ENCODE data around the gene CDKL1. TPM values are rescaled to one million over a fixed set of nuclear protein-coding genes. Genes with fewer than 3 reads are reported as not detected.
A peak's percentile ranks its signal among the peaks of the same experiment; 100 is the strongest.

The CDKL1 gene
- total RNA-seq, 1 experiment from 2014 or later = 14.4 TPM

DNA sequence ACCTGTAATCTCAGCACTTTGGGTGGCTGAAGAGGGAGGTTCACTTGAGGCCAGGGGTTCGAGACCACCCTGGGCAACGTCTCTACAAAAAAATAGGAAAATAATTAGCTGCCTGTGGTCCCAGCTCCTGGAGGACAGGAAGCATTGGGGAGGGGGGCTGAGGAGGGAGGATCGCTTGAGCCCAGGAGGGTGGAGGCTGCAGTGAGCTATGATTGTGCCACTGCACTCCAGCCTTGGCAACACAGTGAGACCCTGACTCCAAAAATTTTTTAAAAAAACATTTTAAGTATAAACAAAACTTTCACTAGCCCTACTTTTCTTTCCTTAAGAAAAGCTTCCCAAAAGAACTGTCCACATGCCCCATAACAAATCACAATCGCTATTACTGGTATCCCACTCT, 86.2 kb downstream of the CDKL1 start:
- TF ChIP-seq CTCF (conservative IDR thresholded peaks at IDR 0.05; ENCODE audit: low read depth, low read length) (no peak), EZH2 (IDR thresholded peaks at IDR 0.05; ENCODE audit: low read length, unreplicated experiment) (no peak)
- DNase-seq = no peak
- Histone ChIP-seq H3K4me1 (ENCODE audit: insufficient read depth, low read length) (peaks cover 18% of the 10 kb centered on the region), H3K9ac (ENCODE audit: low read length) (peak overlapping the region; percentile 77; the same call in 1 of the 2 replicates), H4K20me1 (ENCODE audit: low read length) (no peaks in the 10 kb centered on the region), H3K79me2 (ENCODE audit: low read length) (peaks cover 76% of the 10 kb centered on the region), H3K27me3 (ENCODE audit: low read length) (no peaks in the 10 kb centered on the region), H2AFZ (ENCODE audit: low read length) (no peak overlapping the region; the same call in 1 of the 2 replicates), H3K9me2 (replicated peaks; ENCODE audit: low read length) (no peaks in the 10 kb centered on the region), H3F3A (ENCODE audit: low read length, unreplicated experiment) (no peaks in the 10 kb centered on the region), H3K27ac (ENCODE audit: low read length) (no peak overlapping the region), H3K4me2 (ENCODE audit: low read length) (peak overlapping the region; percentile 97), H3K36me3 (ENCODE audit: low read depth, low read length) (peaks cover 7% of the 10 kb centered on the region; the same call in 1 of the 2 replicates), H3K9me3 (ENCODE audit: low read length) (no peaks in the 10 kb centered on the region), H3K4me3 (ENCODE audit: low read length) (peak overlapping the region; percentile 93)
- ChIA-PET CTCF (interaction anchor here (0.7 kb wide), 1 partner anchor 349 kb away, joined by 17 read pairs; no protein-coding TSS in a partner anchor), POLR2A (ENCODE audit: unreplicated experiment) (no interaction called here)
- intact Hi-C loops (cut with micrococcal nuclease) = loop anchor here (5.0 kb wide), 1 partner anchor 448 kb away; no protein-coding TSS in a partner anchor
- no peak for ATAC-seq
- BruUV-seq (replicated peaks) = no TSS peak

DNA sequence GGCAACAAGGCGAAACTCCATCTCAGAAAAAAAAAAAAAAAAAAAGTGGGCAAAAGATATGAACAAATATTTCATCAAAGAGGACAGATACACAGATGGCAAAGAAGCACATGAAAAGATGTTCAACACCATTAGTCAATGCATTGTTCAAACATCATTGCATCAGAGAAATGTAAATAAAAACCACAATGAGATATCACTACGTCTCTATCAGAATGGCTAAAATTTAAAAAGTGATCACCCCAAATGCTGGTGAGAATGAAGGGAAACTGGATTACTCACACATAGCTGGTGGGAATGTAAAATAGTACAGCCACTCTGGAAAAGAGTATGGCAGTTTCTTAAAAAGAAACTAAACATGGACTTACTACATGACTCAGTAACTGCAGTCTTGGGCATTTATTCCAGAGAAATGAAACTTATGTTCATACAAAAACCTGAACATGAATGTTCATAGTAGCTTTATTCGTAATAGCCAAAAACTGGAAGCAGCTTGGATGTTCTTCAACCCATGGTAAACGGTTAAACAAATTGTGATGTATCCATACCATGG, 88.2 kb downstream of the CDKL1 start:
- H3K36me3 ChIP-seq (ENCODE audit: low read depth, low read length) = no peaks in the 10 kb centered on the region
- intact Hi-C loops (cut with micrococcal nuclease) = no loop called here
- 0 out of 2 replicates have a peak overlapping the region, but pooled peaks have one; percentile 1 for H3K27ac ChIP-seq (ENCODE audit: low read length)
- no peaks in the 10 kb centered on the region for H4K20me1 ChIP-seq (ENCODE audit: low read length)
- no peaks in the 10 kb centered on the region for H3K27me3 ChIP-seq (ENCODE audit: low read length)
- peaks cover 80% of the 10 kb centered on the region for H3K79me2 ChIP-seq (ENCODE audit: low read length)
- H3K4me2 ChIP-seq (ENCODE audit: low read length) = peak overlapping the region; percentile 14; the same call in 1 of the 2 replicates
- ChIA-PET CTCF (interaction anchor here (0.6 kb wide), 1 partner anchor 469 kb away, joined by 3 read pairs; no protein-coding TSS in a partner anchor), POLR2A (ENCODE audit: unreplicated experiment) (no interaction called here)
- peaks cover 18% of the 10 kb centered on the region for H3K4me1 ChIP-seq (ENCODE audit: insufficient read depth, low read length)
- no TSS peak for BruUV-seq (replicated peaks)
- DNase-seq (peak; percentile 35), ATAC-seq (no peak)
- no peak overlapping the region for H2AFZ ChIP-seq (ENCODE audit: low read length)
- no peaks in the 10 kb centered on the region for H3K9me3 ChIP-seq (ENCODE audit: low read length)
- H3F3A ChIP-seq (ENCODE audit: low read length, unreplicated experiment) = no peaks in the 10 kb centered on the region
- H3K9ac ChIP-seq (ENCODE audit: low read length) = no peak overlapping the region
- TF ChIP-seq CTCF (conservative IDR thresholded peaks at IDR 0.05; ENCODE audit: low read depth, low read length) (no peak), EZH2phosphoT487 (IDR thresholded peaks at IDR 0.05; ENCODE audit: borderline replicate concordance, low read length) (no peak), EZH2 (IDR thresholded peaks at IDR 0.05; ENCODE audit: low read length, unreplicated experiment) (no peak)
- H3K9me2 ChIP-seq (replicated peaks; ENCODE audit: low read length) = no peaks in the 10 kb centered on the region
- no peak overlapping the region for H3K4me3 ChIP-seq (ENCODE audit: low read length)

GRCh38 chr14:50303744-50304471, 92.8 kb downstream of the CDKL1 start:
- Histone ChIP-seq H3K27ac (ENCODE audit: low read length) (no peak overlapping the region), H3K9ac (ENCODE audit: low read length) (no peak overlapping the region), H3K9me2 (replicated peaks; ENCODE audit: low read length) (no peaks in the 10 kb centered on the region), H3K4me2 (ENCODE audit: low read length) (no peak overlapping the region), H3K4me1 (ENCODE audit: insufficient read depth, low read length) (peaks cover 9% of the 10 kb centered on the region), H3K27me3 (ENCODE audit: low read length) (no peaks in the 10 kb centered on the region), H3K9me3 (ENCODE audit: low read length) (no peaks in the 10 kb centered on the region), H3K79me2 (ENCODE audit: low read length) (peaks cover 44% of the 10 kb centered on the region), H3K36me3 (ENCODE audit: low read depth, low read length) (peaks cover 6% of the 10 kb centered on the region; the same call in 1 of the 2 replicates), H3F3A (ENCODE audit: low read length, unreplicated experiment) (no peaks in the 10 kb centered on the region), H2AFZ (ENCODE audit: low read length) (no peak overlapping the region), H4K20me1 (ENCODE audit: low read length) (no peaks in the 10 kb centered on the region), H3K4me3 (ENCODE audit: low read length) (no peak overlapping the region)
- BruUV-seq (replicated peaks) = no TSS peak
- DNase-seq (no peak), ATAC-seq (no peak)
- TF ChIP-seq EZH2phosphoT487 (IDR thresholded peaks at IDR 0.05; ENCODE audit: borderline replicate concordance, low read length) (no peak), CTCF (conservative IDR thresholded peaks at IDR 0.05; ENCODE audit: low read depth, low read length) (no peak), EZH2 (IDR thresholded peaks at IDR 0.05; ENCODE audit: low read length, unreplicated experiment) (no peak)
- POLR2A ChIA-PET (ENCODE audit: unreplicated experiment) = no interaction called here
- CTCF ChIA-PET = no interaction called here
- intact Hi-C loops (cut with micrococcal nuclease) = no loop called here
